Panc1 (cell line): ENCODE results near the gene HEPACAM.

Source experiments
- CTCF ChIP-seq: fragments of 450-650 bp; IDR thresholded peaks from 2 replicates; pipeline ENCODE4 v1.5.1; 2017; ENCODE audit warnings: mild to moderate bottlenecking
- POLR2AphosphoS5 ChIP-seq: IDR thresholded peaks from 2 replicates; pipeline ENCODE4 v1.6.1; 2012; ENCODE audit warnings: mild to moderate bottlenecking, low read depth, low read length, moderate library complexity
- SIN3A ChIP-seq: IDR thresholded peaks from 2 replicates; pipeline ENCODE4 v1.6.1; 2012; ENCODE audit warnings: low read depth, mild to moderate bottlenecking, low read length, moderate library complexity, borderline replicate concordance; ENCODE audit not compliant: insufficient read depth
- TCF7L2 ChIP-seq: IDR thresholded peaks from 2 replicates; pipeline ENCODE4 v1.6.1; 2011; ENCODE audit warnings: mild to moderate bottlenecking, low read depth, low read length, inconsistent platforms

- TF ChIP-seq CTCF (no peak), POLR2AphosphoS5 (no peak), SIN3A (no peak), TCF7L2 (no peak)
These were observed 13.0 kb downstream of the HEPACAM start for GRCh38 chr11:124922831-124923230.
